HEK293 (cell line): ENCODE results near the gene RABEPK.

ENCODE experiments used
- CTCF ChIA-PET: fragments of 350-600 bp; formaldehyde crosslinking; extraction: SDS; loops from one replicate; lab custom pipeline; 2021; ENCODE audit warnings: antibody characterized with exemption; lab: Yijun Ruan, JAX
- POLR2A ChIA-PET: fragments of 300-600 bp; formaldehyde crosslinking; extraction: SDS; loops from one replicate; lab custom pipeline; 2020; ENCODE audit warnings: antibody characterized with exemption, inconsistent platforms; lab: Yijun Ruan, JAX
- H3K27ac ChIP-seq: fragments of 200-500 bp; sonication (Bioruptor generic); 2 replicates; pipeline ENCODE4 v1.5.1; 2014; ENCODE audit warnings: low read depth, low read length, control low read depth, inconsistent platforms; ENCODE audit errors: extremely low read depth
- H3K36me3 ChIP-seq, 2 experiments: fragments of 200-500 bp in 1 of 2; sonication (Bioruptor generic) in 1 of 2; 1 replicate in 1 of 2; 2 replicates in 1 of 2; pipeline ENCODE4 v1.5.1; 2014 to 2017; ENCODE audit warnings: inconsistent platforms in 2 of 2, low read length in 2 of 2; ENCODE audit not compliant: control insufficient read depth in 2 of 2, insufficient read depth in 1 of 2
- H3K4me1 ChIP-seq: fragments of 200-500 bp; sonication (Bioruptor generic); 2 replicates; pipeline ENCODE4 v1.5.1; 2014; ENCODE audit warnings: mild to moderate bottlenecking, low read length, inconsistent platforms; ENCODE audit not compliant: control insufficient read depth, insufficient read depth
- H3K4me3 ChIP-seq: 2 replicates; pipeline ENCODE4 v1.5.1; 2011; ENCODE audit warnings: low read depth, mild to moderate bottlenecking, control low read depth, low read length, moderate library complexity
- H3K9me3 ChIP-seq: fragments of 200-500 bp; sonication (Bioruptor generic); 2 replicates; pipeline ENCODE4 v1.5.1; 2014; ENCODE audit warnings: low read depth, low read length, inconsistent platforms; ENCODE audit not compliant: control insufficient read depth, insufficient read depth
- GLIS2 ChIP-seq: fragments of 450-650 bp; formaldehyde crosslinking; IDR thresholded peaks from 2 replicates; pipeline ENCODE4 v1.5.1; 2016; ENCODE audit warnings: missing biosample characterization, missing genetic modification characterization
- YY2 ChIP-seq: fragments of 450-650 bp; formaldehyde crosslinking; IDR thresholded peaks from 2 replicates; pipeline ENCODE4 v1.5.1; 2016; ENCODE audit warnings: missing biosample characterization, missing genetic modification characterization
- ZIC2 ChIP-seq: fragments of 450-650 bp; formaldehyde crosslinking; IDR thresholded peaks from 2 replicates; pipeline ENCODE4 v1.5.1; 2016; ENCODE audit warnings: missing biosample characterization, missing genetic modification characterization
- ZNF112 ChIP-seq: fragments of 450-650 bp; formaldehyde crosslinking; IDR thresholded peaks from 2 replicates; pipeline ENCODE4 v1.5.0; 2017; ENCODE audit warnings: missing biosample characterization, missing genetic modification characterization
- ZNF324 ChIP-seq: fragments of 450-650 bp; formaldehyde crosslinking; IDR thresholded peaks from 2 replicates; pipeline ENCODE4 v1.5.1; 2016; ENCODE audit warnings: missing biosample characterization, missing genetic modification characterization
- ZNF362 ChIP-seq: fragments of 450-650 bp; formaldehyde crosslinking; IDR thresholded peaks from 2 replicates; pipeline ENCODE4 v1.5.1; 2016; ENCODE audit warnings: missing biosample characterization, missing genetic modification characterization
- ZNF391 ChIP-seq: fragments of 450-650 bp; formaldehyde crosslinking; IDR thresholded peaks from 2 replicates; pipeline ENCODE4 v1.5.1; 2016; ENCODE audit warnings: low read depth, missing biosample characterization, missing genetic modification characterization, borderline replicate concordance

The RABEPK gene

GRCh38 chr9:125277411-125277810 is 77.1 kb downstream of the RABEPK start:
- H3K4me3 ChIP-seq = no peak overlapping the region
- peaks cover 6% of the 10 kb centered on the region; the same call in 1 of the 2 replicates for H3K4me1 ChIP-seq
- CTCF ChIA-PET = interaction anchor here (0.6 to 1.2 kb wide), 3 partner anchors 20 to 85 kb away, joined by 3 read pairs; no protein-coding TSS in a partner anchor
- no peaks in the 10 kb centered on the region for H3K9me3 ChIP-seq
- TF ChIP-seq ZIC2 (tag by site-specific recombination) = no peak
- TF ChIP-seq ZNF391 = no peak
- no peak for TF ChIP-seq ZNF112 (tag by site-specific recombination)
- TF ChIP-seq ZNF324 (tag by site-specific recombination) = no peak
- H3K36me3 ChIP-seq = peaks cover 3% of the 10 kb centered on the region in 2 experiments; a peak in 2 of 3 replicates
- POLR2A ChIA-PET = no interaction called here
- H3K27ac ChIP-seq = no peak overlapping the region

GRCh38 chr9:125280945-125281344 is 80.6 kb downstream of the RABEPK start:
- no peaks in the 10 kb centered on the region for H3K4me1 ChIP-seq
- no peak overlapping the region for H3K4me3 ChIP-seq
- H3K36me3 ChIP-seq = peaks cover 3% of the 10 kb centered on the region in 2 experiments; a peak in 2 of 3 replicates
- TF ChIP-seq YY2 (no peak), GLIS2 (tag by site-specific recombination) (no peak), ZNF362 (tag by site-specific recombination) (no peak)
- TF ChIP-seq, all 188 proteins: peak for 0
- CTCF ChIA-PET = interaction anchor here (0.6 to 1.0 kb wide), 2 partner anchors 21 to 207 kb away, joined by 3 read pairs; no protein-coding TSS in a partner anchor
- Histone ChIP-seq H3K27ac (no peak overlapping the region), H3K9me3 (no peaks in the 10 kb centered on the region)
- POLR2A ChIA-PET = no interaction called here
